RPMI7951 (cell line): Measurements from ENCODE around the gene CDCP1. TPM values are rescaled to one million over a fixed set of nuclear protein-coding genes. Genes with fewer than 3 reads are reported as not detected.
A peak's percentile ranks its signal among the peaks of the same experiment; 100 is the strongest.

Experiments
- DNase-seq: peaks from one replicate; pipeline ENCODE4 v3.0.0-alpha.2; 2012; ENCODE audit warnings: low read depth
- total RNA-seq: library from RNA; depleted of rRNA; stranded (reverse); fragments of >200 nt; shearing (Covaris generic); gene quantifications from 2 replicates; pipeline ENCODE4 v1.2.3, GENCODE V29; 2014

CDCP1 gene
- total RNA-seq, 1 experiment from 2014 or later, result 78.0 TPM

- peak; percentile 93 for DNase-seq
Observed at GRCh38 chr3:45113625-45114050, 32.5 kb downstream of the CDCP1 start.

GRCh38 chr3:45112939-45113338 is 33.2 kb downstream of the CDCP1 start:
- peak; percentile 82 for DNase-seq

- no peak for DNase-seq
Observed at GRCh38 chr3:45110509-45110833, 35.7 kb downstream of the CDCP1 start.

GRCh38 chr3:45109771-45110508 is 36.2 kb downstream of the CDCP1 start:
- DNase-seq, result peak; percentile 50

GRCh38 chr3:45106874-45107273 is 39.3 kb downstream of the CDCP1 start:
- peak; percentile 74 for DNase-seq

GRCh38 chr3:45105855-45106671 is 40.1 kb downstream of the CDCP1 start:
- peak; percentile 99 for DNase-seq

GRCh38 chr3:45104715-45105711 is 41.2 kb downstream of the CDCP1 start:
- DNase-seq, result peak; percentile 89

GRCh38 chr3:45103753-45104714 is 42.1 kb downstream of the CDCP1 start:
- no peak for DNase-seq

- no peak for DNase-seq
Observed at GRCh38 chr3:45103334-45103733, 42.8 kb downstream of the CDCP1 start.

GRCh38 chr3:45100981-45101407 is 45.2 kb downstream of the CDCP1 start:
- peak; percentile 92 for DNase-seq

- DNase-seq, result peak; percentile 80
Observed at GRCh38 chr3:45098310-45098709, 47.9 kb downstream of the CDCP1 start.

- no peak for DNase-seq
Observed at GRCh38 chr3:45097296-45097883, 48.8 kb downstream of the CDCP1 start.

GRCh38 chr3:45095916-45096526 is 50.2 kb downstream of the CDCP1 start:
- peak; percentile 62 for DNase-seq

- no peak for DNase-seq
Observed at GRCh38 chr3:45093176-45093575, 53.0 kb downstream of the CDCP1 start.

GRCh38 chr3:45092132-45093031 is 53.8 kb downstream of the CDCP1 start:
- peak; percentile 96 for DNase-seq

- DNase-seq, result no peak
Observed at GRCh38 chr3:45090855-45091254, 55.3 kb downstream of the CDCP1 start.

GRCh38 chr3:45088543-45089358 is 57.4 kb downstream of the CDCP1 start:
- DNase-seq, result peak; percentile 80

GRCh38 chr3:45087155-45087554 is 59.0 kb downstream of the CDCP1 start:
- no peak for DNase-seq
